CD1c-positive myeloid dendritic cell (primary cell): ENCODE measurements around the gene GABRG3.

ENCODE experiments used
- DNase-seq: peaks from one replicate; pipeline ENCODE4 v3.0.0-alpha.2; 2016; ENCODE audit errors: extremely low spot score

The GABRG3 gene

DNA sequence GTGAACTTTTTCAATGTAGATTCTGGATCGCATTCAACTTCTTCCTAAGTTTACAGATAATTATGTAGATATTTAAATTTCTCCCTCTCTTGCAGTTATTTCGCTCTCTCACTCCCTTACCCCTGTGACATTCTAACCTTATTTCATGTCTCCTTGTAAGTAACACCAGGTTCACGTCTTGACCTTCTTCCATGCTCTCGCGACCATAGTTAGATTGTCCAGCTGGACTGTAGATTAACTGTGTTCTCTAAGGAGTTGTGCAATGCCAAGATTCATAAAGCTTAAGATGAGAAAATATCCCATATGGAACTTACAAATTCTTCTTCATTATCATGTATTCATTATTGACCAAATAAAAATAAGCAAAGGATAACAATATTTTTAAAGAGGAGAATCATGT, 430.5 kb downstream of the GABRG3 start:
- DNase-seq: no peak

- DNase-seq: no peak
These were observed 437.4 kb downstream of the GABRG3 start for GRCh38 chr15:27408428-27408827.

DNA sequence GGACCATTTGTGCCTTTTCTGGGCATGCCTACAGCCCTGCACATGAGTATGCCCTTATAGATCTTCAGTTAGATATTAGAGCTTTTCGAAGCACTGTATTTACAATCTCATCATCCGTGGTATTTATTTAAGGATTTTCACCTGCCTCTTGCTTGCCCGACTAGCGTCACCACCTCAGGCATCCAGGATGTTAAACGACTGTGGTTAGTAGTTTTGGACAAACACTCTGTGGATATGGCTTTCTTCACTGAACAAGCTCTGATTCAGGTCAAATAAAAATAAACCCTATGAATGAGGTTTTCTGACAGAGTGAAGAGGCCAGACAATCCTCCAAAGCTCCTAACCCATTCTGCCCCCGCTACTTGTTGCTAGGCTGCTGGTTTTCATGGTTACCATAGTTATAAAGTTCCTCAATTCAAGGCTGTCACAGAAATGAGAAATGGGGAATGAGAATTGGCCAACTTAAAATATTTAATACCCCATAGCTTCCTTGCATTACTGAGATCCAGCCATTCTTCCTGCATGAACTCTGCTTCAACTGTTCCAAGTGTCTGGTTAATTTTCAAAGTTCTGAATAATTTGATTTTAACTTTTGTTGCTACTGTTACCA, 440.1 kb downstream of the GABRG3 start:
- DNase-seq: no peak

DNA sequence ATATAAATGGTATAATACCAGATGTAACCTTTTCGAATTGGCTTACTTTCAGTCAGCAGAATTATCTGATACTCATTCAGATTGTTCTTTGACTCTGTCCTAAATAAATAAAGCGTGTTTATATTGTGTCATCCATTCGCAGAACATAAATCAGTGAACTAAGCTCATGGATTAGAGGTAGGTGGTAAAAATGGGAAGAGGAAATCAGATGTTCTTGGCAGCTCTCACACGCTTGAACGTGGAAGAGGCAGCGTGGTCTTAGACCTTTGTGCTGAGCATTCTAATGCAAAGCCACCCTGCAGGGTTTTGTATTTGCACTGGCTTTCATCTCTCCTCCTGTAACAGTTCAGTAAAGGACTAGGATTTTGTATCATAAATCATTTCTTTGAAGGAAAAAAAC, 441.4 kb downstream of the GABRG3 start:
- no peak for DNase-seq

- no peak for DNase-seq
These were observed 443.3 kb downstream of the GABRG3 start for GRCh38 chr15:27414168-27414870.

GRCh38 chr15:27418726-27419125, 447.7 kb downstream of the GABRG3 start:
- no peak for DNase-seq

DNA sequence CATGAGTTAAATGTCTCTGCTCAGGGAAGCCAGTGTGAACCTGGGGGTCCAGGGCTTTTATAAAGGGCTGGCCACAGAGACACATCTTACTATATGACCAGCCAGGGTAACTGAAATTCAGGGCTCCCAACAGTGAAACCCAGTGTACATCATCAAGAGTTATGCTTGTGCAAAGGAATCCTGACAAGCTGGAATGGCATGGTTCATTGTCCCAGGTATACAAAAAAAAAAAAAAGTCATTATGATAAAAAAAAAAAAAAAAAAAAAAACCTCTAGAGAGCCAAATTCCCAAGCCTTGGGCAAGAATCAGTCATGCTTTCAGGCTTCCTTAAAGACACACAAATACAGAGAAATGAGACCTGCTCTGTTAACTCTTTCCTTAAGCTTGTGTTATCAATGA, 452.0 kb downstream of the GABRG3 start:
- no peak for DNase-seq

- DNase-seq: no peak
These were observed 455.8 kb downstream of the GABRG3 start for GRCh38 chr15:27426805-27427204.

DNA sequence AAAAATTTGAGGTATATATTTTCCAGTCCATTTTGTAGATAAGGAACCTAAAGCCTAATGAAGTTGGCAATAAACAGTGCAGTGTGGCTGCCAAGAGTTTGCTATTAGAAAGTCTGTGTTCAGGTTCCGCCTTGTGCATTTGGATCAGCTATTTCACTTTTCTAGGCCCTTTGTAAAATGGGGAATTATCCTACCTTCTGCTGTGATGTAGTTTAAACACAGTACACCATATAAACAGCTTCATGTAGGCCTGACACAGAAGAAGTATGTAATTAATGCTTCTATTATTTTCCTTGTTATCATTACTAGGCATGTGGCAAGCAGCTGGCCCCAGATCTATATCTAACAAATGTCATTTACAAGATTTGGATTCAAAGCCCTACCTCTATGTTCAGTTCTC, 456.3 kb downstream of the GABRG3 start:
- DNase-seq: no peak

DNA sequence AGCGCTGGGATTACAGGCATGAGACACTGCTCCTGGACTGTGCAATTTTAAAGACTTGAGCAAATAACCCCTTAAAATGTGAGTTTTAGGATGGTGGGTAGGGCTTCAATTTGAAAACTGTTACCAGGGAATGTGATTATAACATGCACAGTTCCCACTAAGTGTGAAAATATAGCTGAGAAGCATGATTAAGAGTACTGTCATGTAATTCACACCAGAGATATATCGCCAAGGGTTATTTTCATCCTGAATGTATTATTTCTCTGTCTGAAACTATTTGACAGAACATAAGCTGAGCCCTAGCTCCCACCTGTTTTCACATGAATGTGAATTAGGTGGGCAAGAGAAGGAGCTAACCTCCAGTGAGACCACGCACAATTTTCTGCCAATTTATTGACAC, 457.2 kb downstream of the GABRG3 start:
- no peak for DNase-seq

DNA sequence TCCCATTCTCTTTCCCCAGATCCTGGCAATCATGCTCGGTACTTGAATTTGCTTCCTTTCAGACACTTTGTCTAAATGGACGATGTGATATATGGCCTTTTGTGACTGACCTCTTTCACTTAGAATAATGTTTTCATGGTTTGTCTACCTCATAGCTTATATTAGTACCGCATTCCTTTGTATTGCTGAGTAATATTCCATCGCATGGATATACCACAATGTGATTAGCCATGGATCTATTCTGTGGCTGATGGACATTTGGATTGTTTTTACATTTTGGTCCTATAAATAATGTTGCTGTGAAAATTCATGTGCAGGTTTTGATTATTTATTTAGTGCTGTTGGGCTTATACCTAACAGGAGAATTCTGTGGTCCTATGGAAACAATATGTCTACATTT, 458.6 kb downstream of the GABRG3 start:
- DNase-seq: no peak

DNA sequence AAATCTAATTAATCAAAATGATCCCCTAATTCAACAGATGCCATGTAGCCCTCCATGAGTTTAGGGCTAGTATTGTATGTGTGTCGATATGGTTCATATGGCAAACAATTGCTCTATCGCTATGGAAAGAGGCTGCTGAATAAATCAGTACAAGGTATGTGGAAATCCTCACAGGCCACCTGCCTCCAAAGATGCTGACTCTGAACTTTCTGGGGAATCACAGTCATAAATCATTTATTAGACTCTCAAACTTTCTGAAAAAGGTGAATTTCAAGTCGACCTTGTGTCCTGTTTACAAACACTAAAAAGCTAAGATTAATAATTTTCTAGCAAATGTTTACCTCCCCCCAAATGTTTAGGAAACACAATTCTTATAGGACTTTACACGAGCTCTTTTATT, 462.6 kb downstream of the GABRG3 start:
- no peak for DNase-seq

DNA sequence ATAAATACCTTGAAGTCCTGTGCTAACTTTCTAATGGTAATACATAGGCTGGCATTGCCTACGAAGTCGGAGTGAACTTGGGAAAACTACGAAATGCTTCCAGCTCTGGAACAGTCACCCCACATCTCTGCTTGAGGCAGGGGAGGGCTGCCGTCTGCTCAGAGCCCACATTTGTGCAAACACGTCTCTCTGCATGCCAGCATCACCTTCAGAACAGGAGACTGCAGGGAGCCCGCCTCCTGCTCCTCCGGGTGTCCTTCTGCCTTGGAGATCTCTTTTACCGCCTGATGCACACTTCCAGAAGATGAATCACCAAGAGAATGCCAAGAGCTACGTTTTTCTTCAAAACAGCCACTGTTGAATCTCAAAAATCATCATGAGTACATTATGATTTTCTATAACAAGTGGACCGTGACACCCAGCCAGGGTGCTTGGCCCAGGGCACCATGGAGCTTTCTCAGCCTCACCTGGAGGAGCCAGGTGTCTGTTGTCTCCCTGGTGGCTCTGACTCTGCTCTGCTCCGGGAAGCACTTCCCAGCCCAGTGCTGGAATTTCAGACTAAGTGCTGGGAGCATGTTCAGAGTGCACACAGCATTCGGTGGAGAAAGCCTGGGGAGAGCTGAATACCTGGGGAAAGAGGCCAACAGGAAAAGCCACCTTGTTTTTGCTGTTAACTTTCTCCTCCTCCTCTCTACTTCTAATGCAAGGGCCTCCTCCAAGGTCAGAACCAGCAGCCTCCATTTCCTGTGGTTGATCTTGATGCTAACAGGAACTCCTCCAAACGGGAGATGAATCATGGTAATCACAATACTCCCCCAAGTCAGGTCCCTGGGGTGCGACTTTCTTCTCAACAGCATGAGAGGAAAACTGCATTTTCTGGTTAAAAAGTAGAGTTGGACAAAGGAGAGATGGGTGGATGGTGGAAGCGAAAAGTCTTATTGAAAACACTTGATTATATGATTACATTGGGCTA, 467.7 kb downstream of the GABRG3 start:
- no peak for DNase-seq

DNA sequence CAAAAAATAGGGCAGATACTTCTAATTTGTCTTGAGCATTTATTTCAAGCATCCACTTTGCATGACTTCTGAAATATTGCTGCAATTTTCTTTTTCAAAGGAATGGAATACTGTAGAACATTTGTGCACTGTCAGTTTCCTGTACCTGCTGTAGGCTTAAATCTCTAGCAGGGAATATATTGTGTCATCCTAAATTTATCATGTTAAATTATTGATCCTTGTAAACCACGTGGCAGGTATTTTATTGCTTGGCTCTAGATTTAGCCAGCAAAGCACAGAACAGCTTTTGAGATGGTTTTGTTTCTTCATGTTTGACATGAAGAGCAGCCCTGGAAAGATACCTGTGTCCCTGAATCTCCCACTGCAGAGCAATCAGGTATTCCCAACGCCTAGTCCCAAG, 470.1 kb downstream of the GABRG3 start:
- no peak for DNase-seq

DNA sequence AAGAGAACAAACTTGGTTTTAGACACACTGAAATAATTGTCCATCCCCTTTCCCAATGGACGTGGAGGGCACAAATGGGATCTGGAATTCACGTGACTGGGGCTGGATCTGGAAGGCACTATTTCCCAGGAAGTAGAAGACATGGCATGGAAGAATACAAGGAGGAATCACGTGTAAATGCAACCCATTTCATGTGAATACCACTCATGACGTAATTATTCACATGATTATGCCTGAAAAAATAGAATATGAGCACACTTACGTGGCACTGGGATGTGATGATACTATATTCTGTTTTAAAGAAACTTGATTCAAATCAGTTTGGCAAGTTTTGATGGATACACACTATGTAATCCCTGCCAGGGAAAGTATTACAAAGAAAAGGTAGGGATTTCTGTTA, 477.3 kb downstream of the GABRG3 start:
- no peak for DNase-seq

GRCh38 chr15:27448986-27449385, 478.0 kb downstream of the GABRG3 start:
- DNase-seq: no peak

GRCh38 chr15:27449941-27450340, 479.0 kb downstream of the GABRG3 start:
- DNase-seq: no peak

DNA sequence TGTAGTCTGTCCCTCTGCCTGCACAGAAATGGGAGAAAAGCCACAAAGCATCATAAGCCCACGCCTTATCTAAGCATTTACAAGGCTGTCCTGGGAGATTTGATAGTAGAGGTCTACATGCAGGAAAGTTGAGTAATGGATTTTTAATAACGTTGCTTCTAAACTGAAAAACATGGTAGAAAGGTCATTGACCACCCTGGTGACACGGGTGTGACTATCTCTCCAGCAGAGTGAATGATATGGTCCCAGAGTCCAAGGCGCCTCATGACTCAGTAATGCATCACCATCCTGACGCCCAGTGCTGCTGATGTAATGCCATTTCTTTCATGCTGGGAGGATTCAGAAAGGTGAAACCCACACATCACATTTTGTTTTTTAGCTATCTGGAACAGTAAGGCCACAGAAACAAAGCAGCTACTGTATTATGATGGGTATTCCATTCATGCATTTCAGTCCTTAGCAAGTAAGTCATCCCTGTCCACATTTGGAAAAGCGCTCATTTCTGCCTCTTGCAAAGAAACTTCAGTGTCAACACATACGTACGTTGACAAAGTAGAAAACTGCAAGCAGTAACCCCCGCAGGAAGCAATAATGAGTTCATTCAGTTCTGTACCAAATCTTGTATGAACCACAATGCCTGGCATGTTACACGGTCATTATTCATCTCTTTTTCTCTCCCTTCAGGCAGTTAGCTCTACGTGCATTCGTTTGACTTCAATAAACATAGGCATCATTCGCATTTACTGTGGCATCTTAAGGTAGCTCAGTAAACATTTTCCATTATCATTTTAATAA, 483.5 kb downstream of the GABRG3 start:
- DNase-seq: no peak

DNA sequence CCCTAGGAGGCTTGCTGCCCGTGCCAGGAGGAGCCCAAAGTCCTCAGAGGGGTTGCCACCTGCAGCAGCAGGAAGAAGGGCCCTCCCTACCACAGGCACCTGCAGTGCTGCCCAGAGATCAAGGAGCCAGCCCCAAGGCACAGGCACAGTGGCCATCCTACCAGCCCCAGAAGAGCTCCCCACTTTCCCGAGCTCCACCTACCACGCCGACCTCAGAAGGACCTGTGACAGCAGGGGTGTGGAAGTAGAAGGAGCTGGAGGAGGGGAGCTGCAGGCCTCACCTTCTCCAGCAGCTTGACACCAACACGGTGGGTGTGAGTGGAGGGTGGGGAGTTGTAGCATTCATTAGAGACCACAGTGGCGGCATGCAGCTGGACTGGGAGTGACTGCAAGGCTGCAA, 485.8 kb downstream of the GABRG3 start:
- DNase-seq: no peak

DNA sequence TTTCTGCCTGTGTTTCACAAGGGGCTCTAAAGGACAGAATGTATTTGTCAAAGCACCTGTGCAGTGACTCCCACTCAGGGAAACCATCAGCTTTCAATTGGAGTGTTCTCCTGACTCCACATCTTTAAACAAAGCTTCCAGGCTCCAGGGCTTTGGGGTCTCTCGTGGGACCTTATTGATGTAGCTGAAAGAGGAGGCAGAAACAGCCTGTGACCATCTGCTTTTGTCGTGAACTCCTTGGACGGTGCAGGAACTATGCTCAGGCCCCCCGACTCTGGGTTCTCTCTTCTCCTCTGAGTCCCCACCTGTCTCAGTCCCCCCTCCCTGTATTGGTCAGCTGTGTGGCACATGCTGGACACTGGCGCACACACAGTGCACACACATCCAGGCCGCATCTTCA, 486.8 kb downstream of the GABRG3 start:
- DNase-seq: no peak

DNA sequence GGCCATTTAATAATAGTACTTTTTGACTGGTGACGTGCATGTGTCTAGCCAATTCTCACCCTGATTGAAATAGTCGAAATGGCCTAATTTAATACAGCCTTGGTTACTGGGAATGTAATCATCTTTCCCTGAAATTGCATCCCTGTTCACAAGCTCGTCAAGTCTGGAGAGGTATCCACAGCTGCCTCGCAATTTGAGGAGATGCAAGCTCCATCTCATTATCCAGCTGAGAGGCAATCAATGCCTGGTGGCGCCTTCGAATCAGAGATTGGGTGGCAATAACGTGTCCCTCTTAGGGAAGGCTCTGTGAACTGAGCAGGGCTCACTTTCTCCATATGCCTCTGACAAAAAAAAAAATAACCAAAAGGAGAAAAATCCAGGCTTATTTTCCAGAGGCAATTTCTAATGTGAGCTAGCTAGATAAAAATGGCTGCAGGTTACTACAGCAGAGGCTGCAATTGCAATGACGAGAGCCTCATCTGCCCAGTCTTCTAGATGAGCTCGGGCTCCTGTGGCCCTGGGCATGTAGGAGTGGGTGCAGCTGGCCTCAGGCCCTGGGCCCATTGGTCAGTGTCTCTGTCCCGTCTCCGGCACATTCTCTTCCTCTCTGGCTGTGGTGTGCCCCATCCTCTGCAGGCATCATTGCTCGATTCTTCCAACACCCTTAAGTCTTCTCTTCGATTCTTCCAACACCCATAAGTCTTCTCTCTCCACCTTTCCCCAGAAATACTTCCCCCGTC, 487.5 kb downstream of the GABRG3 start:
- no peak for DNase-seq
